Breast epithelium (tissue), 4 donors: ENCODE measurements around the gene CDH4. TPM values are rescaled to one million over a fixed set of nuclear protein-coding genes. Genes with fewer than 3 reads are reported as not detected.

ENCODE experiments used
- DNase-seq, 2 donors: peaks; one replicate each; pipeline ENCODE4 v3.0.0-alpha.2; 2019; ENCODE audit warnings: low spot score in 2 of 2
- H3K27ac ChIP-seq, 2 donors: fragments of 200-600 bp; sonication (generic) in 1 of 2; one replicate each; pipeline ENCODE4 v1.5.1; 2016 to 2019; ENCODE audit warnings: mild to moderate bottlenecking in 1 of 2
- H3K27me3 ChIP-seq, 2 donors: fragments of 200-600 bp; sonication (generic) in 1 of 2; one replicate each; pipeline versions ENCODE4 v1.5.1 to v1.6.0; 2017 to 2019; ENCODE audit warnings: control low read depth in 1 of 2, mild to moderate bottlenecking in 1 of 2
- H3K36me3 ChIP-seq: fragments of 200-600 bp; one replicate; pipeline ENCODE4 v1.5.1; 2019
- H3K4me1 ChIP-seq, 2 donors: fragments of 200-600 bp; sonication (generic); one replicate each; pipeline ENCODE4 v1.5.1; 2016 to 2019; ENCODE audit warnings: control low read depth in 1 of 2
- H3K4me3 ChIP-seq, 3 donors: fragments of 200-600 bp; sonication (generic); 1 replicate in 2 of 3; 2 replicates in 1 of 3; pipeline ENCODE4 v1.5.1; 2016 to 2019; ENCODE audit warnings: mild to moderate bottlenecking in 3 of 3, moderate library complexity in 2 of 3
- H3K9me3 ChIP-seq, 2 donors: fragments of 200-600 bp; sonication (generic) in 1 of 2; one replicate each; pipeline ENCODE4 v1.5.1; 2016 to 2019; ENCODE audit warnings: control low read depth in 1 of 2
- POLR2A ChIP-seq: fragments of 450-650 bp; IDR thresholded peaks from one replicate; pipeline ENCODE4 v1.6.1; 2016; ENCODE audit warnings: antibody characterized with exemption, mild to moderate bottlenecking, moderate library complexity
- POLR2AphosphoS5 ChIP-seq, 3 donors: sonication (generic); formaldehyde crosslinking; IDR thresholded peaks; one replicate each; pipeline ENCODE4 v1.6.1; 2017; ENCODE audit warnings: antibody characterized with exemption in 3 of 3
- intact Hi-C: fragments of 100-400 bp; cut with DNase I; formaldehyde crosslinking; loops from one replicate; pipeline ENCODE4 v1.15.1; 2023; ENCODE audit warnings: low total_unique reads
- total RNA-seq, 3 donors: library from RNA; depleted of rRNA; stranded (reverse); fragments of >200 nt; gene quantifications; one replicate each; pipeline ENCODE4 v1.1.0, GENCODE V29; 2016
- TF ChIP-seq, protein P1 (sequence below), 3 donors: fragments of 450-650 bp; IDR thresholded peaks; one replicate each; pipeline ENCODE4 v1.5.1; 2016 to 2017; ENCODE audit warnings: antibody characterized with exemption in 3 of 3, mild to moderate bottlenecking in 3 of 3, moderate library complexity in 3 of 3

Gene CDH4
- total RNA-seq, 3 donors from 2014 or later: under 0.01 TPM; not detected in 2

DNA sequence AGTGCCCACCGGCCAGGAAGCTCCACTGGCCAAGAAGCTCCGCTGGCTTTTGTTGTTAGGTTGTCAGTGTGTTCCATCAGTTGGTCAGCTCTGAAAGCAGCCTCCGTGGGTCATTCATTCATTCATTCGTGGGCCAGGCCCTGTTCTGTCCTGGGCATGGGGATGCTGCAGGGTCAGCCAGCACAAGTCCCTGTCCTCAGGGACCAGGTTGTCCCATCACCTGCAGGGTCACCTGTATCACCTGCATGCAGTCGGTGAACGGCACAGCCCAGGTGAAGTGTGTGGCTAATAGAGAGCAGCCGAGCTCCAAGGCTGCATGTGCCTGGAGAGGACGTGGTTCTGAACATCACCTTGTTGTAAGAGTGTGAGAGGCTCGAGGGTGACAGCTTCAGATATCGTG is 403.5 kb downstream of the CDH4 start:
- H3K27ac ChIP-seq: no peak overlapping the region
- no peak for DNase-seq
- no peak overlapping the region for H3K4me3 ChIP-seq
- peaks cover 0 to 7% of the 10 kb centered on the region in 2 donors for H3K27me3 ChIP-seq
- no peak for TF ChIP-seq POLR2AphosphoS5 (IDR thresholded peaks at IDR 0.05)
- TF ChIP-seq, protein P1, sequence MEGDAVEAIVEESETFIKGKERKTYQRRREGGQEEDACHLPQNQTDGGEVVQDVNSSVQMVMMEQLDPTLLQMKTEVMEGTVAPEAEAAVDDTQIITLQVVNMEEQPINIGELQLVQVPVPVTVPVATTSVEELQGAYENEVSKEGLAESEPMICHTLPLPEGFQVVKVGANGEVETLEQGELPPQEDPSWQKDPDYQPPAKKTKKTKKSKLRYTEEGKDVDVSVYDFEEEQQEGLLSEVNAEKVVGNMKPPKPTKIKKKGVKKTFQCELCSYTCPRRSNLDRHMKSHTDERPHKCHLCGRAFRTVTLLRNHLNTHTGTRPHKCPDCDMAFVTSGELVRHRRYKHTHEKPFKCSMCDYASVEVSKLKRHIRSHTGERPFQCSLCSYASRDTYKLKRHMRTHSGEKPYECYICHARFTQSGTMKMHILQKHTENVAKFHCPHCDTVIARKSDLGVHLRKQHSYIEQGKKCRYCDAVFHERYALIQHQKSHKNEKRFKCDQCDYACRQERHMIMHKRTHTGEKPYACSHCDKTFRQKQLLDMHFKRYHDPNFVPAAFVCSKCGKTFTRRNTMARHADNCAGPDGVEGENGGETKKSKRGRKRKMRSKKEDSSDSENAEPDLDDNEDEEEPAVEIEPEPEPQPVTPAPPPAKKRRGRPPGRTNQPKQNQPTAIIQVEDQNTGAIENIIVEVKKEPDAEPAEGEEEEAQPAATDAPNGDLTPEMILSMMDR (IDR thresholded peaks at IDR 0.05): no peak
- TF ChIP-seq POLR2A: no peak
- no peaks in the 10 kb centered on the region for H3K36me3 ChIP-seq
- H3K4me1 ChIP-seq: no peaks in the 10 kb centered on the region
- intact Hi-C loops: no loop called here
- no peaks in the 10 kb centered on the region for H3K9me3 ChIP-seq

DNA sequence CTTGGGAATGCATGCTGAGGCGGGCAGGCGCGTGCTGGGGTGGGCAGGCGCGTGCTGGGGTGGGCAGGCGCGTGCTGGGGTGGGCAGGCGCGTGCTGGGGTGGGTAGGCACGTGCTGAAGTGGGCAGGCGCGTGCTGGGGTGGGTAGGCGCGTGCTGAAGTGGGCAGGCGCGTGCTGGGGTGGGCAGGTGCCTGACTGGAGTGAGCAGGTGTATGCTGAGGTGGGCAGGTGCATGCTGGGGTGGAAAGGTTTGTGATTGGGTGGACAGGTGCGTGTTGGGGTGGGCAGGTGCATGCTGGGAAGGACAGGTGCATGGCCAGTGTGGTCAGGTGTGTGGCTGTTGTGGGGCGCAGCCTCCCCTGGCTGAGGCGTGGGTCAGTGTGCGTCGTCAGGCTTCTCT is 404.1 kb downstream of the CDH4 start:
- no peaks in the 10 kb centered on the region for H3K9me3 ChIP-seq
- intact Hi-C loops: no loop called here
- H3K27me3 ChIP-seq: peaks cover 0 to 7% of the 10 kb centered on the region in 2 donors
- H3K36me3 ChIP-seq: no peaks in the 10 kb centered on the region
- no peak for DNase-seq
- H3K4me3 ChIP-seq: no peak overlapping the region
- no peak overlapping the region for H3K27ac ChIP-seq
- H3K4me1 ChIP-seq: no peaks in the 10 kb centered on the region
- no peak for TF ChIP-seq POLR2AphosphoS5 (IDR thresholded peaks at IDR 0.05)
- TF ChIP-seq POLR2A: no peak
- TF ChIP-seq, protein P1 (IDR thresholded peaks at IDR 0.05): no peak

DNA sequence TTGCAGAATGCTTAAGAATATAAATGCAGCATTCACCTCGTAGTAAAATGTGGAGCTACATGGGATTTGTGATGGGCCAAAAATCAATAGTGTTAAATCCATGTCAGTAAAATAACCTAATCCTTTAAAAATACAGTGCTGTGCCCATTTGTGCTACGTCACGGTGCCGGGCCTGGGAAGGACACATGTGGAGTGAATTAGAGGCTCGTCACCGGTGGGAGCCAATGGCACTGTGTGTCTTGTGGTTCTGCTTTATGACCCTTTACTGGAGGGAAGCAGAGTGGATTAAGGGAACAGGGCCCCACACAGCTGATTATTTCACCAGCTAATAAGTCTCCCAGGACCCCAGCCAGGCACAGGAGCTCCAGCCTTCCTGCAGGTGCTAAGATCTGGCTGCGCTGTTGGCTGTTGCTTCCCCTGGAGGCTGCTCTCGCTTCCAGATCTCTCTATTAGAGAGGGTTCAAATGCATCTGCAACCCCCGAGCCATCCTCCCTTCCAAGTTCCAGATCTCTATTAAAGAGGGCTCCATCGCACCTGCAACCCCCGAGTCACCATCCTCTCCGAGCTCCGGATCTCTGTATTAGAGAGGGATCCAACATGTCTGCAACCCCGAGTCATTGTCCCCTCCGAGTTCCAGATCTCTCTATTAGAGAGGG is 405.8 kb downstream of the CDH4 start:
- DNase-seq: no peak
- no peaks in the 10 kb centered on the region for H3K4me1 ChIP-seq
- H3K27me3 ChIP-seq: no peaks in the 10 kb centered on the region
- no peaks in the 10 kb centered on the region for H3K36me3 ChIP-seq
- TF ChIP-seq POLR2A: no peak
- no peak for TF ChIP-seq POLR2AphosphoS5 (IDR thresholded peaks at IDR 0.05)
- TF ChIP-seq, protein P1 (IDR thresholded peaks at IDR 0.05): no peak
- intact Hi-C loops: no loop called here
- no peak overlapping the region for H3K4me3 ChIP-seq
- H3K9me3 ChIP-seq: no peaks in the 10 kb centered on the region
- no peak overlapping the region for H3K27ac ChIP-seq

GRCh38 chr20:61658563-61658962 is 406.5 kb downstream of the CDH4 start:
- Histone ChIP-seq H3K9me3 (no peaks in the 10 kb centered on the region), H3K36me3 (no peaks in the 10 kb centered on the region), H3K4me3 (no peak overlapping the region), H3K4me1 (no peaks in the 10 kb centered on the region), H3K27ac (no peak overlapping the region), H3K27me3 (no peaks in the 10 kb centered on the region)
- intact Hi-C loops: no loop called here
- TF ChIP-seq POLR2A (no peak), POLR2AphosphoS5 (IDR thresholded peaks at IDR 0.05) (no peak)
- TF ChIP-seq, protein P1 (IDR thresholded peaks at IDR 0.05): no peak
- no peak for DNase-seq

DNA sequence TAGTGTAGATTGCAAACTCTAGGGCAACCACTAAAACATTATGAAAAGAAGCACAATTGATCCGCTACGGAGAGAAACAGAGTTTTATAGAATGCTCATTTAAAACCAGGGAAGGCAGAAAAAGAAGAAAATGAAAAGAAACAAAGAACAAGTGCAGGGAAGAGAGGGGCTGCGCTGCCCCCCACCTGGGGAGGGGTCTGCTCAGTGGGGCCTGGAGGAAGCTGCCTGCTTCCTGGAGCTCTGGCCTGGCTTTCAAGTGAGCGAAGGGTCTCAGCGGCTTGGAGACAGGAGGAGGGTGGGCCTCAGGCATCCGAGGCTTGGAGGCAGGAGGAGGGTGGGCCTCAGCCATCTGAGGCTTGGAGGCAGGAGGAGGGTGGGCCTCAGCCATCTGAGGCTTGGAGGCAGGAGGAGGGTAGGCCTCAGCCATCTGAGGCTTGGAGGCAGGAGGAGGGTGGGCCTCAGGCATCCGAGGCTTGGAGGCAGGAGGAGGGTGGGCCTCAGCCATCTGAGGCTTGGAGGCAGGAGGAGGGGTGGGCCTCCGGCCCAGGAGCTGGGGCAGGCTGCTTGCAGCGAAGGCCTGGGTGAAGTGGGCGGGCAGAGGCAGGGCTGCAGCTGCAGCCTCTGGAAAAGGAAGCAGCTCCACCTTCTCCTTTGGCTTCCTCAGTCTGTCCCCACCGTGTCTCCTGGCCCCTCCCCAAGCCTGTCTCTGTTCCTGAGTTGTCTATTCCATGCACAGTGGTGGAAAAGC is 407.4 kb downstream of the CDH4 start:
- H3K9me3 ChIP-seq: no peaks in the 10 kb centered on the region
- TF ChIP-seq POLR2A: no peak
- H3K4me3 ChIP-seq: no peak overlapping the region
- H3K27ac ChIP-seq: no peak overlapping the region
- intact Hi-C loops: no loop called here
- no peaks in the 10 kb centered on the region for H3K27me3 ChIP-seq
- H3K4me1 ChIP-seq: no peaks in the 10 kb centered on the region
- no peaks in the 10 kb centered on the region for H3K36me3 ChIP-seq
- DNase-seq: no peak
